Astrocyte of the spinal cord (primary cell): ENCODE measurements around the gene UNC5CL.
"Not testable (repeated sequence)": the region's sequence is repeated elsewhere in the genome, so short reads cannot be mapped to it uniquely, and the experiment has no call there.

Experiments
- DNase-seq: peaks from one replicate; pipeline ENCODE4 v3.0.0; 2011; ENCODE audit warnings: low read depth, low spot score
- H3K4me3 ChIP-seq: 2 replicates; pipeline ENCODE4 v1.5.1; 2011; ENCODE audit warnings: low read depth, mild to moderate bottlenecking, low read length, moderate library complexity
- CTCF ChIP-seq: IDR thresholded peaks from 2 replicates; pipeline ENCODE4 v1.5.1; 2012; ENCODE audit warnings: low read depth, mild to moderate bottlenecking, low read length, inconsistent platforms
- in situ Hi-C: cut with HindIII; loops from 2 replicates; pipeline ENCODE4 v1.10.0; 2017; ENCODE audit warnings: low sequenced_read_pairs

UNC5CL gene

GRCh38 chr6:41023114-41023513, 15.9 kb downstream of the UNC5CL start:
- in situ Hi-C loops = no loop called here

GRCh38 chr6:41022294-41022693, 16.7 kb downstream of the UNC5CL start:
- TF ChIP-seq CTCF = no peak
- no peak overlapping the region for H3K4me3 ChIP-seq
- in situ Hi-C loops = no loop called here
- peak; percentile 7 for DNase-seq

More at GRCh38 chr6:41023114-41023513, 15.9 kb downstream of the UNC5CL start:
- no peak for DNase-seq
- TF ChIP-seq CTCF = no peak
- no peak overlapping the region for H3K4me3 ChIP-seq

GRCh38 chr6:41021832-41022231, 17.2 kb downstream of the UNC5CL start:
- in situ Hi-C loops = no loop called here
- TF ChIP-seq CTCF = peak; percentile 54
- H3K4me3 ChIP-seq = no peak overlapping the region
- DNase-seq = peak; percentile 59

- H3K4me3 ChIP-seq = no peak overlapping the region
- TF ChIP-seq CTCF = no peak
- DNase-seq = no peak
- in situ Hi-C loops = no loop called here
Observed at GRCh38 chr6:41017663-41018062, 21.4 kb downstream of the UNC5CL start.

GRCh38 chr6:41015860-41016259, 23.2 kb downstream of the UNC5CL start:
- in situ Hi-C loops, H3K4me3 ChIP-seq, DNase-seq: not testable (repeated sequence)

- DNase-seq = no peak
- TF ChIP-seq CTCF = no peak
- in situ Hi-C loops = no loop called here
- no peak overlapping the region for H3K4me3 ChIP-seq
Observed at GRCh38 chr6:41014780-41015179, 24.2 kb downstream of the UNC5CL start.

GRCh38 chr6:41013466-41014153, 25.4 kb downstream of the UNC5CL start:
- in situ Hi-C loops = no loop called here
- H3K4me3 ChIP-seq = no peak overlapping the region
- TF ChIP-seq CTCF = no peak
- DNase-seq = no peak
